Activated naive CD8-positive, alpha-beta T cell treated with anti-CD3 and anti-CD28 coated beads, Interleukin-2, amount 50 U/mL, for 16 hours (primary cell): ENCODE results near the gene RIF1.

Experiments used
- DNase-seq: peaks from one replicate; pipeline ENCODE4 v3.0.0-alpha.2; 2020; ENCODE audit warnings: low read depth, low spot score

RIF1 gene

GRCh38 chr2:151518802-151519201 lies 109.1 kb downstream of the RIF1 start:
- DNase-seq = no peak

GRCh38 chr2:151520976-151521375 lies 111.3 kb downstream of the RIF1 start:
- DNase-seq = no peak

- DNase-seq = no peak
These were observed 112.9 kb downstream of the RIF1 start for GRCh38 chr2:151522556-151522955.

- DNase-seq = no peak
These were observed 114.1 kb downstream of the RIF1 start for GRCh38 chr2:151523850-151524249.

- DNase-seq = no peak
These were observed 116.2 kb downstream of the RIF1 start for GRCh38 chr2:151525821-151526373.

GRCh38 chr2:151526572-151527090 lies 116.9 kb downstream of the RIF1 start:
- no peak for DNase-seq
